ENCODE data around the gene RACGAP1.

The RACGAP1 gene

DNA sequence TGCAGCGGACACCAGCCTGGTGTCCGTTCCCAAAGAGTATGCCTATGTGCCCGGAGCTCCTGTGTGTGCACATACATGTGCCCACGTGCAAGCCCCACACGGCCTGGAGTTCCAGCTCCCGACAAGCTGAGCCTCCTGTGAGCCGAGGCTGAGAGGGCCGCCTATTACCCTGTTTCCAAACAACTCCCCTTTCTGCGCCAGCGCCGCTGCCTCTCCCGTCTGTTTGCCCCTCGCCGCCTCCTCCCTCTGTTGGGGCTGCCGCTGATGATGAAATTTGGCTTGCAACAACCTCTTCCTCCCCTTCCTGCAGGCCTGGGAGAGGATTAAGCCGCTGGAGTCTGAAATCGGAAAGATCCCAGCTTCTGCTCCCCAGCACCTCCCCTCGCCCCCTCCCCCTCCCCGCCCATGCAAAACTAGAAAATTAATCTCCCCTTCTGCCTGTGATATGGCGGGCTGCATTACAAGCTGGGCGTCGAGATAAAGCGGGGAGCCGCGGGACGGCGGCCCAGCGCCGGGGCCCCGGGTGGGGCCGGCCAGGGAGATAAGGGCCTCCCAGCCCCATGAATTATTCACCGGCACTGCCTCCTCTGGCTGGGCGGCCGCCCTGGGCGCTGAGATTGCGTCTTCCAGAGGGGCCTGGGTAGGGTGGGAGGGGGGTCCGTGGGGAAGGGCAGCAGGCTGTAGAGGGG, 25.3 kb upstream of the RACGAP1 start:
- ATAC-seq (replicated peaks) (no peak), DNase-seq (no peak)
- H3K4me3 Mint-ChIP-seq, result no peak overlapping the region
- H3K9me3 Mint-ChIP-seq, result no peaks in the 10 kb centered on the region
- H3K27ac Mint-ChIP-seq, result no peak overlapping the region
- no peaks in the 10 kb centered on the region for H3K36me3 Mint-ChIP-seq (ENCODE audit: insufficient read depth)
- H3K4me1 Mint-ChIP-seq (ENCODE audit: low read depth in 2 of 2), result peaks cover under 1% of the 10 kb centered on the region in 2 donors
- H3K27me3 Mint-ChIP-seq, result peaks cover 28 to 57% of the 10 kb centered on the region in 2 donors

DNA sequence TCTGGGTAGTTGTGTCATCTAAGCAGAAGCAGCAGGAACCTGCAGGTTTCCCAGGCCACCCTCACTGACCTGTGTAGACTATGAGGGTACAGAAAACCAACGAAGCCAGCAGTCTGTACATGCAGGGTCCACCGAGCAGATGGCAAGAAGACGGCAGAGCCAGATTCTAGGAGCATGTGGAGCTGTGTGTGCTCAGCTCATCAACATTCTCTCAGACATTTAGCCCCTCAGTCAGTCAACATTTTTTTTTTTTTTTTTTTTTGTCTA, 24.8 kb upstream of the RACGAP1 start:
- peaks cover 27 to 54% of the 10 kb centered on the region in 2 donors for H3K27me3 Mint-ChIP-seq
- H3K36me3 Mint-ChIP-seq (ENCODE audit: insufficient read depth), result no peaks in the 10 kb centered on the region
- no peak overlapping the region for H3K4me3 Mint-ChIP-seq

DNA sequence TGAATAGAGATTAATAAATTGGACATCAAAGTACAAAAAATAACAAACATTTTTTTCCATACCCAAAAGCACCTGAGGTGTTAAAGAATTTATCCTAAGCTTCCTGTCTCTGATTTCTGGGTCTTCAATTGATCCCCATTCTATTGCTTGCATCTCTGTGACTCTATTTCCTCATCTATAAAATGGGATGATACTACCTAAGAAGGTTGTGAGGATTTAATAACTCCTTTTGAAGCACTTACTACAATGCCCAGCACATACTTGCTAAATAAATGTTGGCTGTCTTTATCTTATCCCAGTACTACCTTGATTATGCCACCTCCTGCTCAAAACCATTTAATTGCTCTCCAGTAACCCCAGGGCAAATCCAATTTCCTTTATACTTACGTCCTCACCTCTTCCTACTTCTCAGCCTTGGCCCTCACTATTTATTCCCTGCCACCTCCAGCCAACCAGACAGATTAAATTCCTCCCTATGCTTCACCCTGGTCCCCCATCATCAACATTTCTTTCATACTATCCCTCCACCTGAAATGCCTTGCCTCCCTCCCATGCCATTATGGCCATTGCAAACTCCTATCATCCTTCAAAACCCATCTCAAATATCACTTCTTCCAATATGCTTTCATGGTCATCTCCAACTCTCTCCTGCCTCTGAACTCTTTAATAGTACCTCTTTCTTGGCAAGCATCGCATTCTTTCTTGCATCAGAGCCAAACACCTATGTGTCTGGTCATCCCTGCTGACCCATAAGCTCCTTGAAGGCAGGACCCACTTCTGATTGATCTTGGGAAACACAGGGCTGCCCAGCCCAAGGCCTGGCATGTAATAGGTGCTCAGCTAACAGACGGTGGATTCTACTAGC, 24.2 kb upstream of the RACGAP1 start:
- no peak for ATAC-seq (replicated peaks)
- no peak overlapping the region for H3K27ac Mint-ChIP-seq

More for the DNA sequence above, 24.8 kb upstream of the RACGAP1 start:
- Mint-ChIP-seq H3K4me1 (ENCODE audit: low read depth in 2 of 2) (no peaks in the 10 kb centered on the region), H3K9me3 (no peaks in the 10 kb centered on the region), H3K27ac (no peak overlapping the region)
- ATAC-seq (replicated peaks) (no peak), DNase-seq (no peak)

DNA sequence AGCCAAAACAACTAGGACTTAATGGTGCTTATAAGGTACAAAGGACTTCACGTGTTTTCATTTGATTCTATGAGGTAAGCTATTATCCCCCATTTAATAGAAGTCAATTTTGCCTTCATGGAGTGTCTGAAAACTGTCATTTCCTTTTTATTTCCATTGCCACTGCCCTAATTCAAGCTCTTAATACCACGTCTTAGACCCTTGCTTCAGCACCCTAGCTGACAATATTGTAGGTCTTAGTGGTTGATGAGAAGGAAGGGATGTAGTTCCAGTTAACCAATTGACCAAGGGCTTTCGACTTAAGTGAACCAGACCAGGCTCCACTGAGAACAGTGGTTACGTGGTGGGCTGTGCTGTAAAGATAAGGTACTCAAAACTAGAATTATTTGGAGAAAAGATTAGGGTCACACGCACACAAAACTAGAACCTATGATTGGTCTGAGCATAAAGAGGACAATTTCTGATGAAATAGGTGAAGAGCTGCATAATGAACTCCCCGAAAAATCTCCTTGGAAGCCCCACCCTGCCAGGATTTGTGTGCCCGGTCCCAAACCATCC, 22.5 kb upstream of the RACGAP1 start:
- Mint-ChIP-seq H3K27ac (no peak overlapping the region), H3K9me3 (no peaks in the 10 kb centered on the region), H3K27me3 (peaks cover 26 to 41% of the 10 kb centered on the region in 2 donors), H3K36me3 (ENCODE audit: insufficient read depth) (no peaks in the 10 kb centered on the region), H3K4me3 (no peak overlapping the region), H3K4me1 (ENCODE audit: low read depth in 2 of 2) (no peaks in the 10 kb centered on the region)
- ATAC-seq (replicated peaks), result no peak
- DNase-seq, result no peak

More for the DNA sequence above, 24.2 kb upstream of the RACGAP1 start:
- Mint-ChIP-seq H3K27me3 (peaks cover 27 to 54% of the 10 kb centered on the region in 2 donors), H3K36me3 (ENCODE audit: insufficient read depth) (no peaks in the 10 kb centered on the region), H3K4me3 (no peak overlapping the region), H3K9me3 (no peaks in the 10 kb centered on the region), H3K4me1 (ENCODE audit: low read depth in 2 of 2) (no peaks in the 10 kb centered on the region)
- no peak for DNase-seq

DNA sequence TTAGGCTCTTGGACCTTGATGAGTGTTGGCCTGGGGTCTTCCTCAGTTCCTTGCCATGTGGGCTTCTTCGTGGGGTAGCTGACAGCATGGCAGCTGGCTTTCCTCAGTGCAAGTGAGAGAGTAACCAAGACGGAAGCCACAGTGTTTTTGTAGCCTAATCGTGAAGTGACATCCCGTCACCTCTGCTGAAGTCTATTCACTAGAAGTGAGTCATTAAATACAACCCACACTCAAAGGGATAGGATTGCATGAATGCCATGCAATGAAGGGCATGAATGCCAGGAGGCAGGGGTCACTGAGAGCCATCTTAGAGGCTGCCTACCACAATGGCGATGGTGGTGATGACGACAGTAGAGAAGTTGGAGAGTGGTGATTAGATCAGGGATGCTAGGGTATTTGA, 18.6 kb upstream of the RACGAP1 start:
- Mint-ChIP-seq H3K4me1 (ENCODE audit: low read depth in 2 of 2) (no peaks in the 10 kb centered on the region), H3K36me3 (ENCODE audit: insufficient read depth) (no peaks in the 10 kb centered on the region), H3K9me3 (no peaks in the 10 kb centered on the region), H3K4me3 (no peak overlapping the region), H3K27me3 (peaks cover 0 to 8% of the 10 kb centered on the region in 2 donors), H3K27ac (no peak overlapping the region)
- DNase-seq (no peak), ATAC-seq (replicated peaks) (no peak)

DNA sequence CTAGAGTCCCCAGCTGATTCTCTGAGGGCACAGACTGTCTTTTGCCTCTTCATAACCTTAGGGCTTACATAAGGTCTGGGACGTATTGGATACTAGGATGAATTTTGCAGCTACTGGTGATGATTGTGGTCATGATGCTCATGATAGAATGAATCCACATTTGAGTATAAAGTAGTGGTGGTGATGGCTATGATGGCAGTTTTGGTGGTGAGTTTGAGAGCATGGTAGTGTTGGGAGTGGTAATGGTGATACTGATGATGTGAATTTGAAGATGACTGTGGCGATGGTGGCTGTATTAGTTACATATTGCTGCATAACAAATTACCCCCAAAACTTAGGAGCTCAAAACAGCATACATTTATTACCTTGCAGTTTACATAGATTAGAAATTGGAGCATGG, 18.0 kb upstream of the RACGAP1 start:
- DNase-seq (no peak), ATAC-seq (replicated peaks) (no peak)
- H3K27ac Mint-ChIP-seq, result no peak overlapping the region
- H3K4me3 Mint-ChIP-seq, result no peak overlapping the region
- no peaks in the 10 kb centered on the region for H3K36me3 Mint-ChIP-seq (ENCODE audit: insufficient read depth)
- peaks cover 0 to 8% of the 10 kb centered on the region in 2 donors for H3K27me3 Mint-ChIP-seq
- H3K9me3 Mint-ChIP-seq, result no peaks in the 10 kb centered on the region
- no peaks in the 10 kb centered on the region for H3K4me1 Mint-ChIP-seq (ENCODE audit: low read depth in 2 of 2)

DNA sequence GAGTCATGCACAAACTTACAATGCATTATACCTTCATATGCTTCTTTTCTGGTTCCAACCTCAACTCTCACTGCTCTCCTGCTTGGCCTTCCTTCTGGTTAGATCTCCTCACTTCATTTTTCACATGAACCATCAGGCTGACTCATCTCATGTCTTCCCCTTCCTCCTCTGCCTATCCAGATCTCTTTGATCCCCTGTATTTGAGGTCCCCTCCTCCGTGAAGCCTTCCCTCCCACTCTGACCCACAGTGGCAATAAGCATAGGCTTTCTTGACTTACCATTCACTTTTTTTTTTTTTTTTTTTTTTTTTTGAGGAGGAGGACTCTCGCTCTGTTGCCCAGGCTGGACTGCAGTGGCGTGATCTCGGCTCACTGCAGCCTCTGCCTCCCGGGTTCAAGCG, 17.4 kb upstream of the RACGAP1 start:
- H3K27me3 Mint-ChIP-seq, result peaks cover 0 to 7% of the 10 kb centered on the region in 2 donors
- ATAC-seq (replicated peaks) (no peak), DNase-seq (no peak)
- H3K27ac Mint-ChIP-seq, result no peak overlapping the region
- no peaks in the 10 kb centered on the region for H3K36me3 Mint-ChIP-seq (ENCODE audit: insufficient read depth)
- H3K4me3 Mint-ChIP-seq, result no peak overlapping the region
- H3K4me1 Mint-ChIP-seq (ENCODE audit: low read depth in 2 of 2), result no peaks in the 10 kb centered on the region
- no peaks in the 10 kb centered on the region for H3K9me3 Mint-ChIP-seq

DNA sequence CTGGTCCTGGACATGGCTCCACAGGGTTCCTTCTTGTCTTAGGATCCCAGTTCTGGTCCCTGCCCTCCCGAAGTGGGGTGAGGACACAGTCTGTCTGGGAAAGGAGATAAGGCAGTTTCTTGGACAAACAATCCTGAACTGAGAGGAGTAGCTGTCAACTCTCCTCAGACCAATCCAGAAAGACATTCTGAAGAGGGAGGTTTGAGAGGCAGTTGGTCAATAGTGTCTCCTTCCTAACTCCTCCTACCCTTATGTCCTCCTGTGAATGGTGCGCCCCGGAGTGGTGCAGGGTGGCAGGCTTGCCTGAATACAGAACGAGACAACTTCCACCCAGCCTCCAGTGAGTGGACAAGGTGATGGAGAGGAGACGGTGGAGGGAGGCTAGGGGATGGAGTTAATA, 16.7 kb upstream of the RACGAP1 start:
- Mint-ChIP-seq H3K9me3 (no peaks in the 10 kb centered on the region), H3K4me1 (ENCODE audit: low read depth in 2 of 2) (no peaks in the 10 kb centered on the region), H3K36me3 (ENCODE audit: insufficient read depth) (no peaks in the 10 kb centered on the region), H3K27me3 (no peaks in the 10 kb centered on the region), H3K27ac (no peak overlapping the region), H3K4me3 (no peak overlapping the region)
- ATAC-seq (replicated peaks) (no peak), DNase-seq (no peak)

DNA sequence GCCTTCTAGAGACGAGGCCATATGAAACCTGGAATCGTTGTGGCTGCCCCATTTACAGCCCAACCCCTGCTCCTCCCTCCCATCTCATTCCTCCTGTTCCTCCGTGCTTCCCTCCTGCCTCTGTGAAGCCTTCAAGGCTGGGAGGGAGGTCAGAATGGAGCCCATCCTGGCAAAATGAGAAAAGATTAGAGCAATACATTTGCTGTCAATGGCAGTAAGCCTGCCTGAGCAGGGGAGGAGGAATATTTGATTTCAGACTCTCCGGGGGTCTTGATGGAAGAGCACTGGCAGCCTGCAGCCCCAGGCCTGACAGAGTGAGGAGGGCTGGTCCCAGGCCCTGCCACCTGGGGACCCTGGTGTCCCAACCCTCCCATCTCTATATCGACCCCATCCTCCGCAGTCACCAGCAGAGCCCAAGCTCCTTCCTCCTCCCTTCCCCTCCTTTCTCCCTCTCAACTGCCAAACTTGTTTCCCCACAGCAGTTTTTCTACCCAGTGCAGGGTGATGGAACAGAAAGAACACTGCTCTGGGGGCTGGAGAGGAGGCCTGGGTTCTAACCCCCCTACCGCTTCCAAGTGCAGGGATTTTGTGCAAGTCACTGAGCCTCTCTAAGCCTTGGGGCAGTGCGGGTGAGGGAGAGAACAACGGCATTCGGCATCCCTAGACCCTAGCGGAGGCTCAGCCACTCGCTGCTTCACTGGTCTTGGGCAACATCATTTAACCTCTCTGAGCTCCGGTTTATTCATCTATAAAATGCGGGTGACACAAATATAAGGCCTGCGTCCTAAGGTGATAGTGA, 16.0 kb upstream of the RACGAP1 start:
- Mint-ChIP-seq H3K27ac (no peak overlapping the region), H3K27me3 (peaks cover 5 to 7% of the 10 kb centered on the region in 2 donors), H3K36me3 (ENCODE audit: insufficient read depth) (no peaks in the 10 kb centered on the region), H3K4me3 (no peak overlapping the region), H3K4me1 (ENCODE audit: low read depth in 2 of 2) (no peaks in the 10 kb centered on the region), H3K9me3 (no peaks in the 10 kb centered on the region)
- no peak for DNase-seq
- ATAC-seq (replicated peaks), result no peak

DNA sequence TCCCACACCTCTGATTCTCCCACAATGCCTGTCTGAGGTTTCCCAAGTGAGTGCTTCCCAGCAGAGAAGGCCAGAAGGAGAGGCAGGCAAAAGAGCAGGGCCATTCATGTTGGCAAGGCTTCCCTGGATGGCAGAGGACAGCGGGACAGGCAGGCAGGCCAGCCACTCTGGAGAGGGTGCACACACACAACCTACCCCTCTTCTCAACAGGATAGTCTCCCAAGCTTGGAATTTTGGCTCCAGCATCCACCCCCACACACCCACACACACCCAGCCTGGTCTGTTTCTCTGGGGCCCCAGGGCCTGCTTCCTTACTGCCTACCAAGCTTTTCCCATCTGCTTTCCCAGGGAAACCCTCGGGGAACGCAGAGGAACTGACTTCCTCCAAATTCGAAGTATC, 15.4 kb upstream of the RACGAP1 start:
- H3K27me3 Mint-ChIP-seq, result peaks cover 10 to 13% of the 10 kb centered on the region in 2 donors
- no peak overlapping the region for H3K27ac Mint-ChIP-seq
- no peaks in the 10 kb centered on the region for H3K4me1 Mint-ChIP-seq (ENCODE audit: low read depth in 2 of 2)
- H3K9me3 Mint-ChIP-seq, result no peaks in the 10 kb centered on the region
- no peaks in the 10 kb centered on the region for H3K36me3 Mint-ChIP-seq (ENCODE audit: insufficient read depth)
- ATAC-seq (replicated peaks), result no peak
- no peak overlapping the region for H3K4me3 Mint-ChIP-seq
- no peak for DNase-seq

DNA sequence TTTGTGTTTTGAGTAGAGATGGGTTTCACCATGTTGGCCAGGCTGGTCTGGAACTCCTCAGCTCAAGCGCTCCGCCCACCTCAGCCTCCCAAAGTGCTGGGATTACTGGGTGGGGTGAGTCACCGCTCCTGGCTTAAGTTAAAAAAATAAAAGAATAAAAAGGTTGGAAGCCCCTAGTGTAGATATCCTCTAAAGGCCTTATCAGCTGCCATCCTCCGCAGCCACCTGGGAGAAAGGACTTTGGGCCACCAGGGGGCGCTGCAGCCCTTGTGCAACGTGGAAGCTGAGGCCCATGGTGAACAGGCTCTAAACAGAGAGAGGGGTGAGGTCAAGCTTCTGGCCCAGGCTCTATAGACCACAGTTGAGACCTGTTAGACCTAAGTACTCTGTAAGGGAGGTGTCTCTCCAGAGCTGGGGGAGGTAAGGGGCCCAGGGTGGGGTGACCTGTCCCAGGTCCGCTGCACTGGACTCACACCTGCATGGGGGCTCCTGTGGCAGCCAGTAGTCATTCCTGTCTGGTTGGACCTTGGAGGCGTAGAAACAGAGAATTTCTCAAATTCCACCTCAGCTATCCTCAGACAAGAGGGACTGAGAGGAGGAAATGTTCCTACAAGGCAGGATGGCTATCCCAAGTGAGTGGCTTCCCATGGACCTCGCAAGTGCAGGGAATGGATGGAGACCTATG, 14.0 kb upstream of the RACGAP1 start:
- peak overlapping the region in 1 of 2 donors; percentile 79 for H3K27ac Mint-ChIP-seq
- H3K4me1 Mint-ChIP-seq (ENCODE audit: low read depth in 2 of 2), result no peaks in the 10 kb centered on the region
- no peaks in the 10 kb centered on the region for H3K9me3 Mint-ChIP-seq
- peaks cover 10 to 26% of the 10 kb centered on the region in 2 donors for H3K27me3 Mint-ChIP-seq
- ATAC-seq (replicated peaks) (peak; percentile 82), DNase-seq (peak; percentile 74 to 80 (median 78))
- peaks cover 5% of the 10 kb centered on the region for H3K36me3 Mint-ChIP-seq (ENCODE audit: insufficient read depth)
- no peak overlapping the region for H3K4me3 Mint-ChIP-seq

DNA sequence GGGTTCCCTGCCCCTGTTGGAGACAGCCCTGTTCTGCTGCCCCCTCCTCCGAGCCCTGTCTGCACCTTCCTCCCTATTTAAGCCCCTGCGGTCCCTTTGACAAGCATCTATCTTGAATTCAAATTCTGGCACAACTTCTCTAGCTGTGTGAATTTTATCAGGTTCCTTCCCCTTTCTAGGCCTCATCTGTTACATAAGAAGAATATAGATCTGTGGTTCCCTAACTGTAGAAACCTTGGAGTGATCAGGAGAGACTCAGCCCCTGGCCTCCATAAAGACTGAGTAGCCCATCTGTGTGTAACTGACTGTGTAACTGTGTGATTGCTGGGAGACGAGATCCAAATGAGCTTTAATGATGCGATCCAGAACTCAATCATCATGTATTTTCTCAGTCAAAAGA, 13.0 kb upstream of the RACGAP1 start:
- no peaks in the 10 kb centered on the region for H3K9me3 Mint-ChIP-seq
- H3K27me3 Mint-ChIP-seq, result peaks cover 10 to 30% of the 10 kb centered on the region in 2 donors
- H3K36me3 Mint-ChIP-seq (ENCODE audit: insufficient read depth), result peaks cover 5% of the 10 kb centered on the region
- no peak overlapping the region for H3K27ac Mint-ChIP-seq
- DNase-seq (no peak), ATAC-seq (replicated peaks) (no peak)
- no peak overlapping the region for H3K4me3 Mint-ChIP-seq
- no peaks in the 10 kb centered on the region for H3K4me1 Mint-ChIP-seq (ENCODE audit: low read depth in 2 of 2)

Measured in effector memory CD8-positive, alpha-beta T cell (primary cell).